Panc1 (cell line): ENCODE measurements around the gene ELL2.

Source experiments
- SIN3A ChIP-seq: IDR thresholded peaks from 2 replicates; pipeline ENCODE4 v1.6.1; 2012; ENCODE audit warnings: low read depth, mild to moderate bottlenecking, low read length, moderate library complexity, borderline replicate concordance; ENCODE audit not compliant: insufficient read depth
- TCF7L2 ChIP-seq: IDR thresholded peaks from 2 replicates; pipeline ENCODE4 v1.6.1; 2011; ENCODE audit warnings: mild to moderate bottlenecking, low read depth, low read length, inconsistent platforms
- TF ChIP-seq, protein P1 (sequence below): fragments of 450-650 bp; IDR thresholded peaks from 2 replicates; pipeline ENCODE4 v1.5.1; 2017; ENCODE audit warnings: mild to moderate bottlenecking
- TF ChIP-seq, protein P2 (sequence below), 2 experiments: IDR thresholded peaks; 2 replicates each; pipeline ENCODE4 v1.6.1; 2011 to 2012; ENCODE audit warnings: low read depth in 2 of 2, control low read depth in 1 of 2, low read length in 1 of 2, mild to moderate bottlenecking in 1 of 2, moderate library complexity in 1 of 2; ENCODE audit not compliant: insufficient read depth in 1 of 2

DNA sequence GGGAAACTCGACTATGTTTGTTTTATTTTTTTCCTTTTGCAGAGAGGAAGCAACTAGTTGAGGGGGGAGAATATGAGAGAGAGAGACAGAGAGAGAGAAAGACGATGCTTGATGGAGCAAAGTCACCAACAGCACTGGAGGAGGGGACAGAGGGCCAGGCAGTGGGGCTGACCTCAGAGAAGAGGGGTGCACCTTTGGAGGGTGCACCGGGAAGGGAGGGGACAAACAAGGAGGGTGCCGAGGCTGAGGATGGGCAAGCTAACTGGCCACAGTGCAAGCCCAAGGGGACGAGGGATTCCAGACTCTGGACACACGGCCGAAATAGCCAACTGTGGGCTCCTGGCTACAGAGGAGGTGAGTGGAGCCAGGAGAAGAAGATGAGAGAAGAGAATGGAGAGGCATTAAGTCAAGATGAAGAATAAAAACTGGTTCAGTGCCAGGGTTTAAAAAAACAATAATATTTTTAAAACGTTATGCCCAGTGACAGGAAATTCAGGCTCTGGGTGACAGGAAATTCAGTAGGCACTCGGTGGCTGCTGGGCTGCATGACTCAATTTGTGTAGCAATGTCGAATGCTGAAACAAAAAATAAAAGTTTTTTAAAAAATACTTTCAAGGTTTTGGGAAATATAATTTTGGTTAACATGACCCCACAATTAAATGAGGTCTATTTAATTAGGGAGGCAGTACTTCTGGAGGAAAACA, 125.8 kb downstream of the ELL2 start:
- TF ChIP-seq, protein P1, sequence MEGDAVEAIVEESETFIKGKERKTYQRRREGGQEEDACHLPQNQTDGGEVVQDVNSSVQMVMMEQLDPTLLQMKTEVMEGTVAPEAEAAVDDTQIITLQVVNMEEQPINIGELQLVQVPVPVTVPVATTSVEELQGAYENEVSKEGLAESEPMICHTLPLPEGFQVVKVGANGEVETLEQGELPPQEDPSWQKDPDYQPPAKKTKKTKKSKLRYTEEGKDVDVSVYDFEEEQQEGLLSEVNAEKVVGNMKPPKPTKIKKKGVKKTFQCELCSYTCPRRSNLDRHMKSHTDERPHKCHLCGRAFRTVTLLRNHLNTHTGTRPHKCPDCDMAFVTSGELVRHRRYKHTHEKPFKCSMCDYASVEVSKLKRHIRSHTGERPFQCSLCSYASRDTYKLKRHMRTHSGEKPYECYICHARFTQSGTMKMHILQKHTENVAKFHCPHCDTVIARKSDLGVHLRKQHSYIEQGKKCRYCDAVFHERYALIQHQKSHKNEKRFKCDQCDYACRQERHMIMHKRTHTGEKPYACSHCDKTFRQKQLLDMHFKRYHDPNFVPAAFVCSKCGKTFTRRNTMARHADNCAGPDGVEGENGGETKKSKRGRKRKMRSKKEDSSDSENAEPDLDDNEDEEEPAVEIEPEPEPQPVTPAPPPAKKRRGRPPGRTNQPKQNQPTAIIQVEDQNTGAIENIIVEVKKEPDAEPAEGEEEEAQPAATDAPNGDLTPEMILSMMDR: no peak
- TF ChIP-seq, protein P2, sequence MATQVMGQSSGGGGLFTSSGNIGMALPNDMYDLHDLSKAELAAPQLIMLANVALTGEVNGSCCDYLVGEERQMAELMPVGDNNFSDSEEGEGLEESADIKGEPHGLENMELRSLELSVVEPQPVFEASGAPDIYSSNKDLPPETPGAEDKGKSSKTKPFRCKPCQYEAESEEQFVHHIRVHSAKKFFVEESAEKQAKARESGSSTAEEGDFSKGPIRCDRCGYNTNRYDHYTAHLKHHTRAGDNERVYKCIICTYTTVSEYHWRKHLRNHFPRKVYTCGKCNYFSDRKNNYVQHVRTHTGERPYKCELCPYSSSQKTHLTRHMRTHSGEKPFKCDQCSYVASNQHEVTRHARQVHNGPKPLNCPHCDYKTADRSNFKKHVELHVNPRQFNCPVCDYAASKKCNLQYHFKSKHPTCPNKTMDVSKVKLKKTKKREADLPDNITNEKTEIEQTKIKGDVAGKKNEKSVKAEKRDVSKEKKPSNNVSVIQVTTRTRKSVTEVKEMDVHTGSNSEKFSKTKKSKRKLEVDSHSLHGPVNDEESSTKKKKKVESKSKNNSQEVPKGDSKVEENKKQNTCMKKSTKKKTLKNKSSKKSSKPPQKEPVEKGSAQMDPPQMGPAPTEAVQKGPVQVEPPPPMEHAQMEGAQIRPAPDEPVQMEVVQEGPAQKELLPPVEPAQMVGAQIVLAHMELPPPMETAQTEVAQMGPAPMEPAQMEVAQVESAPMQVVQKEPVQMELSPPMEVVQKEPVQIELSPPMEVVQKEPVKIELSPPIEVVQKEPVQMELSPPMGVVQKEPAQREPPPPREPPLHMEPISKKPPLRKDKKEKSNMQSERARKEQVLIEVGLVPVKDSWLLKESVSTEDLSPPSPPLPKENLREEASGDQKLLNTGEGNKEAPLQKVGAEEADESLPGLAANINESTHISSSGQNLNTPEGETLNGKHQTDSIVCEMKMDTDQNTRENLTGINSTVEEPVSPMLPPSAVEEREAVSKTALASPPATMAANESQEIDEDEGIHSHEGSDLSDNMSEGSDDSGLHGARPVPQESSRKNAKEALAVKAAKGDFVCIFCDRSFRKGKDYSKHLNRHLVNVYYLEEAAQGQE (IDR thresholded peaks at IDR 0.05; ENCODE audit: insufficient read depth in 1 of 2, low read depth in 2 of 2, low read length in 1 of 2): no peak
- TF ChIP-seq TCF7L2: no peak
- TF ChIP-seq SIN3A: no peak
